Small intestine (tissue), 7 donors: ENCODE results near the gene LAMA4. TPM values are rescaled to one million over a fixed set of nuclear protein-coding genes. Genes with fewer than 3 reads are reported as not detected.
A peak's percentile ranks its signal among the peaks of the same experiment; 100 is the strongest.
"Not testable (repeated sequence)": the region's sequence is repeated elsewhere in the genome, so short reads cannot be mapped to it uniquely, and the experiment has no call there.

ENCODE experiments used
- DNase-seq, 2 donors: peaks; one replicate each; pipeline versions ENCODE4 v3.0.0 to v3.0.0-alpha.2; 2013
- FAIRE-seq: peaks from 2 replicates; lab custom pipeline; 2012; peaks lifted over from hg19 to GRCh38; lab: Jason Lieb, UNC
- H3K27ac ChIP-seq, 3 donors: one replicate each; pipeline ENCODE4 v1.5.1; 2013; ENCODE audit warnings: low read length in 2 of 3, mild to moderate bottlenecking in 2 of 3, control low read depth in 1 of 3, inconsistent platforms in 1 of 3, low read depth in 1 of 3, moderate library complexity in 1 of 3
- H3K27me3 ChIP-seq, 3 donors: one replicate each; pipeline ENCODE4 v1.6.1; 2013; ENCODE audit warnings: low read length in 3 of 3, inconsistent platforms in 1 of 3; ENCODE audit not compliant: control insufficient read depth in 3 of 3, insufficient read depth in 3 of 3
- H3K36me3 ChIP-seq, 3 donors: one replicate each; pipeline ENCODE4 v1.6.1; 2013; ENCODE audit warnings: low read length in 3 of 3, inconsistent platforms in 1 of 3, low read depth in 1 of 3, mild to moderate bottlenecking in 1 of 3, moderate library complexity in 1 of 3; ENCODE audit not compliant: control insufficient read depth in 3 of 3, insufficient read depth in 2 of 3
- H3K4me1 ChIP-seq, 3 donors: one replicate each; pipeline ENCODE4 v1.6.1; 2013; ENCODE audit warnings: low read length in 2 of 3, inconsistent platforms in 1 of 3, low read depth in 1 of 3, mild to moderate bottlenecking in 1 of 3, moderate library complexity in 1 of 3; ENCODE audit not compliant: control insufficient read depth in 3 of 3, insufficient read depth in 2 of 3
- H3K4me3 ChIP-seq, 3 donors: one replicate each; pipeline ENCODE4 v1.5.1; 2013; ENCODE audit warnings: low read length in 3 of 3, control low read depth in 1 of 3, inconsistent platforms in 1 of 3, low read depth in 1 of 3, mild to moderate bottlenecking in 1 of 3, moderate library complexity in 1 of 3
- H3K9me3 ChIP-seq, 2 donors: one replicate each; pipeline ENCODE4 v1.6.1; 2013; ENCODE audit warnings: low read depth in 1 of 2, low read length in 1 of 2; ENCODE audit not compliant: control insufficient read depth in 2 of 2, insufficient read depth in 1 of 2
- WGBS, 3 donors: extraction: QIAGEN DNeasy Blood & Tissue Kit; methylation state at CpG; one replicate each; pipeline ENCODE4 v1.1.7; 2013; 5-methylcytosine and 5-hydroxymethylcytosine counted together
- polyA plus RNA-seq, 4 donors: library from polyadenylated mRNA; stranded (reverse) in 3 of 4; unstranded in 1 of 4; fragments of 200-250 nt in 3 of 4; fragments of 120-200 nt in 1 of 4; gene quantifications; one replicate each; pipeline versions ENCODE4 v1.2.1 to v1.2.3, GENCODE V29; 2013
- donor health status: healthy with polysubstance abuse.
- donor health status: control.
- donor health status: control.
- donor health status: Bipolar disorder and iron deficiency.
- donor health status: healthy.

The LAMA4 gene
- polyA plus RNA-seq, 4 donors, result 2.0 to 29.7 (median 9.1) TPM

DNA sequence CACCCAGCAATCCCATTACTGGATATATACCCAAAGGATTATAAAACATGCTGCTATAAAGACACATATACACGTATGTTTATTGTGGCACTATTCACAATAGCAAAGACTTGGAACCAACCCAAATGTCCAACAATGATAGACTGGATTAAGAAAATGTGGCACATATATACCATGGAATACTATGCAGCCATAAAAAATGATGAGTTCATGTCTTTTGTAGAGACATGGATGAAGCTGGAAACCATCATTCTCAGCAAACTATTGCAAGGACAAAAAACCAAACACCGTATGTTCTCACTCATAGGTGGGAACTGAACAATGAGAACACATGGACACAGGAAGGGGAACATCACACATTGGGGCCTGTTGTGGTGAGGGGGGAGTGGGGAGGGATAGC, 148.3 kb downstream of the LAMA4 start:
- WGBS, 3 donors, result 71 to 90% (median 88%) methylated on average over 1 to 2 of the region's 2 CpGs
- not testable (repeated sequence) for H3K27me3 ChIP-seq, FAIRE-seq, H3K4me3 ChIP-seq, DNase-seq, H3K9me3 ChIP-seq, H3K27ac ChIP-seq, H3K36me3 ChIP-seq, H3K4me1 ChIP-seq

DNA sequence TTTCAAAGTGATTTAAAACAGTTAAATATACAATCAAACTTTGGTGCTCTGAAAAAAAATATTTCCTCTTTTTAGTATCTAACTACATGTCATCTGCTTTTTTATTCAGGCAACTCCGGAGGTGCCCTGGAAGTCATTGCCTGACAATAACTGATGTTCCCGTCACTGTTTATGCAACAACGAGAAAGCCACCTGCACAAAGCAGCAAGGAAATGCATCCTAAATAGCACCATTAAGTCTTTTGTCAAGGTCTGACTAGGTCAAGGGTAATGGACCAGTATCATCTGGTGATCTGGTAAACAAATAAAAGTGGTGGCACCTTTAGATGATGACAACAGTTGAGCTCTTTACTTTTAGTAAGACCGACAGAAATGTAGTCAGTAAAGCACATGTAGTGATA, 153.8 kb downstream of the LAMA4 start:
- WGBS, 3 donors, result 78 to 86% (median 83%) methylated on average over 4 of the region's 4 CpGs
- Histone ChIP-seq H3K9me3 (no peaks in the 10 kb centered on the region), H3K27ac (no peak overlapping the region), H3K4me3 (no peak overlapping the region), H3K27me3 (no peaks in the 10 kb centered on the region), H3K36me3 (peaks cover 0 to 2% (median 0%) of the 10 kb centered on the region in 3 donors), H3K4me1 (no peaks in the 10 kb centered on the region)
- DNase-seq (no peak), FAIRE-seq (no peak)

DNA sequence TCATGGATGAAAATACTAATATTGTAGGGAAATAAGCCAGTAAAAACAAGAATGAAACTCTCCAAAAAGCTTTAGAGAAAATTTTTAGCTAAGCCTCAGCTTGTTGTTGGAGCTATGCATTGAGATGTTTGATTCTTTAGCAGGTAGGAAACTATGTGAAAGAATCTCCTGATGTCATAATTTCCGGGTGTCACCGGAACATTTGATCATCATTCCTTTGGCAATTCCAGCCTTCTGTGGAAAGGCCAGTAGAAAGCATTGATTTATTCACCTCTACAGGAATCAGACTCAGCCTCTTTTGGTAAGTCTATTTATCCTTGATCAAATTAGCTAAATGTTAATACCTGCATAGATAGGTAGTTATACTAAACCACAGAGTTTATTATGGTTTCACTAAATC, 157.5 kb downstream of the LAMA4 start:
- DNase-seq (no peak), FAIRE-seq (no peak)
- Histone ChIP-seq H3K4me3 (no peak overlapping the region), H3K36me3 (peaks cover 0 to 2% (median 0%) of the 10 kb centered on the region in 3 donors), H3K27me3 (no peaks in the 10 kb centered on the region), H3K4me1 (no peaks in the 10 kb centered on the region), H3K9me3 (no peaks in the 10 kb centered on the region), H3K27ac (no peak overlapping the region)
- 86 to 98% (median 93%) methylated on average over 2 of the region's 2 CpGs for WGBS, 3 donors

DNA sequence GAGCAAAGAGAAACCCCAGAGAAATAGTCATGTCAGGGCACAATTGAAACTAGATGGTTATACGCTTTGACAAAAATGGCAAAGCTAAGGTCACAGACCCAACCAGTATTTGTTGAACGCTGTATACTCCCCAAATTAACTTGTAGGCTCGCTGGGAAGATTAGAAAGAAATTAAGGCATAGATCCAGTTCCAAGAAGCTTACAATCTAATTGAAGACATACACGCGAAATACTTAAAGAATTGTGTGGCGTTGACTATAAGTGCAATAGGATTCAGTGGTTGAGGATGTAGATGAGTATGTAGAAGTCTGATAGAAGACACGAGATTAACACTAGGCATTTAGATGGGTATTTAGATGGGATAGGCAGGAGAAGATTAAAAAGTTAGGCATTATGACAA, 166.5 kb downstream of the LAMA4 start:
- Histone ChIP-seq H3K27me3 (peaks cover 0 to 4% (median 0%) of the 10 kb centered on the region in 3 donors), H3K27ac (peak overlapping the region in 2 of 3 donors; percentile 77 to 86), H3K9me3 (no peaks in the 10 kb centered on the region), H3K36me3 (no peaks in the 10 kb centered on the region), H3K4me3 (peak overlapping the region; percentile 32 to 85 (median 84)), H3K4me1 (no peaks in the 10 kb centered on the region)
- DNase-seq (peak in 1 of 2 donors; percentile 1), FAIRE-seq (no peak)
- WGBS, 3 donors, result 22 to 31% (median 24%) methylated on average over 7 of the region's 7 CpGs

DNA sequence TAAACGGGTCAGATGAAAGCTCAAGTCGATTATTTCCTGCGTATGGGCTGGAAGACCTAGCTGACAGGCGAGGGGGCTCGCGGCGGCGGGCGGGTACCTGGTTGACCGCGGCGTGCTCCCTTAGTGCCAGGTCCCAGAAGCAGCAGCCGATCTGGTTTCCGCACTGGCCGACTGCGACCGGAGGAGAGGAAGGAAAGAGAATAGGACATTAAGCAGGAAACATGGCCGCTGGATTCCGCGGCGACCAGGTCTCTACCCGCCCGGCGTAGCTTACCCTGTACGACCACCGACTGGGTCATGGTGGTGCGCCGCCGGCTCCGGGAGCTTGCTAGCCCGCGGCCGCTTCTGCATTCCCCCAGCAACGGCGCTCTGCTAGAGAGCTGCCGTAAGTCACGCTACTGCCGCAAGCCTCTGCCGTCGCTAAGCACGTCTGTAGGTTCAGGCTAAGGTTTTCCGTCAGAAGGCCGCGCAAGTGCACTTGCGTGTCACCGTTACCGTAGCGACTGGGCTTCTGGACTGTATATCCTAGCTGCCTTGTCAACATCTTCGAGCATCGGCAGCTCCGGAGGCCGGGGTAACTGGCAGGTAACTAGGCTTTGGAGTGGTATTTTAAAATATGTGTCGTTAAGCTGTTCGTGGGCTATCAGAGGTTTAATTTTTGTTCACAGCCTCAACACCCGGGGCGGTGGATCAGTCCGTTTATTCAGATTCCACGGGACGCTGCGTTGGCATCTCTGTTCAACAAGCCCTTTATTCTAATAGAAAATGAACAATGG, 167.0 kb downstream of the LAMA4 start, which contains the start of the genes FAM229B and TUBE1:
Gene FAM229B (plus strand): TSS at position 456 of the 776 bp plus-strand sequence. CDS start 11,693 bp downstream, outside the sequence.
Gene TUBE1 (minus strand): TSS at position 347 of the 776 bp plus-strand sequence. CDS start 48 bp downstream, at position 299.
- 0 to 1% (median 0%) methylated on average over 56 to 60 of the region's 60 CpGs for WGBS, 3 donors
- Histone ChIP-seq H3K4me1 (no peaks in the 10 kb centered on the region), H3K27ac (peak within 1 kb of the TSS; percentile 49 to 86 (median 77)), H3K27me3 (peaks cover 0 to 4% (median 0%) of the 10 kb centered on the region in 3 donors), H3K36me3 (no peaks in the 10 kb centered on the region), H3K4me3 (peak within 1 kb of the TSS; percentile 68 to 85 (median 84)), H3K9me3 (no peaks in the 10 kb centered on the region)
- peak; percentile 96 for DNase-seq
- no peak for FAIRE-seq

DNA sequence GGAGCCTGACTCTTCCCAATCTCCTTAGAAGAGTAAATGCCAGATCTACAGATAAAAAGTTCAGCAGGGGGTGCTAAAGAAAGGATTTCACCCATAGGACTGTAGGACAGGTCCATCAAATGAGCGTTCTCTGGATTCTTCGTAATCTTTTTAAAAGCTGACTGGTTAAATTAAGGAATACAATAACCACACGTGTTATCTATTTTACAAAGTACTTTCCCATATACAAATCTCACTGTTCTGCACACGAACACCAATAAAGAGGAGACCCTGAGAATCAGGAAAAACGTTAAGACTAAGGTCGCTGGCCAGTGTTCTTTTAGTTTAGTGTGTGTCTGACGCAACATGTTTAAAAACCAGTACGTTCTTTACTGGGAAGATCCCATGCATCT, 167.6 kb downstream of the LAMA4 start:
- H3K4me3 ChIP-seq, result peak overlapping the region; percentile 68 to 85 (median 84)
- WGBS, 3 donors, result 0% methylated on average over 8 of the region's 8 CpGs
- peak overlapping the region; percentile 49 to 86 (median 77) for H3K27ac ChIP-seq
- H3K27me3 ChIP-seq, result peaks cover 0 to 4% (median 0%) of the 10 kb centered on the region in 3 donors
- FAIRE-seq (no peak), DNase-seq (no peak)
- H3K9me3 ChIP-seq, result no peaks in the 10 kb centered on the region
- H3K4me1 ChIP-seq, result no peaks in the 10 kb centered on the region
- H3K36me3 ChIP-seq, result no peaks in the 10 kb centered on the region

DNA sequence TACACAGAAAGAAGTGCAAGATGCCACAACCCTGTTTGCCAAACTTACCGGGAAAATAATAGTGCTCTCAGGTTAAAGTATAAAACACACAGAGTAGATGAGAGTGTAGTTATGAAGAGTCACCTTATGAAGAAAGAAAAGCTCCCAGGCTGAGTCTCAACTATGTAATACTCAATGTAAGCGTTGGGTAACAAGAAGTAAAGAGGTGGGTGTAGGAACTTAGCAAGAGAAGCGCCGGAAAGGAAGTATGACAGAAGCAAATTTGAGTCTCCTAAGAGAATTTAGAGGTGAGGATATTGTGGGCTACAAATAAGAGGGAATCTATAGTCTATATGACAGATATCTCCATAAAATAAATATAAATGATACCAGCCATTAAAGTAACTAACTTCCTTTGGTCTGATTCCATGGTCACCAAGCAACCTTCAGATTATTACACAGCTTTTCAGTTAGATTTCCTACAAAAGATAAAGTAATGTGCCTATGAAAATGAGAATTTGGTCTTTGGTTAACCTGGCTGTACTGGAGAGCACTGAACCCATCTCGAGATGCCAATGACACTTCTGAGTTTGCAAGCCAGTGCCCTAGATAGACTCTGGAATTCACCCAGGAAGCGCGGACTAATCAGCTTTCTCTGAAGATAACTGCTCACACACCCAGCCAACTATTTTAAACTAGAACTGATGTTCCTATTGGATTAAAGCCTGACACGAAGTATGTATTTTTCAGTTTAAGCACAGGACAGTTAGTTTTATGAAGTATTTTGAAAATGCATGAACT, 168.9 kb downstream of the LAMA4 start:
- no peaks in the 10 kb centered on the region for H3K9me3 ChIP-seq
- FAIRE-seq (no peak), DNase-seq (peak; percentile 1 to 14)
- no peak overlapping the region for H3K4me3 ChIP-seq
- WGBS, 3 donors, result 67 to 84% (median 78%) methylated on average over 8 of the region's 8 CpGs
- H3K4me1 ChIP-seq, result no peaks in the 10 kb centered on the region
- H3K36me3 ChIP-seq, result no peaks in the 10 kb centered on the region
- peaks cover 0 to 4% (median 0%) of the 10 kb centered on the region in 3 donors for H3K27me3 ChIP-seq
- H3K27ac ChIP-seq, result no peak overlapping the region

DNA sequence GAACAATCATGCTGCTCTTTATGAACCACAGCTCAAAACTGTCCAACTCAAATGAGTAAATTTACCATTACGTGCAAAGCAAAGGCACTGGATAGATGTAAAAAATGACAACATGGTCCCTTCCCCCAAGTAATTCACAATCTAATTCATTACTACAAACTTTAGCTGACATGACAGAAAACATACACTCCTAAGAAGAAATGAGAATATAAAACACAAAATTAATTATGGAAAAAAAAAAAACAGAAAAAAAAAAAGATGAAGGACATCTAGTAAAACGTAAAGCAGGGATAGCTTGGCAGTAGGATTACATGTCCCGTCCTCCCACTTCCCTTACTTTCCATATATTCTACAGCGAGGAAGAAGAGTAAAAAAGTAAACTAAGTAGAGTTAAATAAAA, 172.8 kb downstream of the LAMA4 start:
- FAIRE-seq, result no peak
- no peaks in the 10 kb centered on the region for H3K4me1 ChIP-seq
- DNase-seq, result no peak
- 93 to 98% (median 96%) methylated on average over 4 of the region's 4 CpGs for WGBS, 3 donors
- H3K27me3 ChIP-seq, result no peaks in the 10 kb centered on the region
- H3K36me3 ChIP-seq, result peaks cover 0 to under 1% (median 0%) of the 10 kb centered on the region in 3 donors
- H3K27ac ChIP-seq, result no peak overlapping the region
- H3K9me3 ChIP-seq, result no peaks in the 10 kb centered on the region
- H3K4me3 ChIP-seq, result no peak overlapping the region
